Erythroblast (primary cell): Measurements from ENCODE around the gene MAP3K7CL.

Experiments
- GATA1 ChIP-seq: IDR thresholded peaks from 2 replicates; pipeline ENCODE4 v1.6.1; 2011; ENCODE audit warnings: low read depth, mild to moderate bottlenecking, control low read depth, low read length, moderate library complexity
- POLR2A ChIP-seq: IDR thresholded peaks from 2 replicates; pipeline ENCODE4 v1.6.1; 2011; ENCODE audit warnings: mild to moderate bottlenecking, low read length

DNA sequence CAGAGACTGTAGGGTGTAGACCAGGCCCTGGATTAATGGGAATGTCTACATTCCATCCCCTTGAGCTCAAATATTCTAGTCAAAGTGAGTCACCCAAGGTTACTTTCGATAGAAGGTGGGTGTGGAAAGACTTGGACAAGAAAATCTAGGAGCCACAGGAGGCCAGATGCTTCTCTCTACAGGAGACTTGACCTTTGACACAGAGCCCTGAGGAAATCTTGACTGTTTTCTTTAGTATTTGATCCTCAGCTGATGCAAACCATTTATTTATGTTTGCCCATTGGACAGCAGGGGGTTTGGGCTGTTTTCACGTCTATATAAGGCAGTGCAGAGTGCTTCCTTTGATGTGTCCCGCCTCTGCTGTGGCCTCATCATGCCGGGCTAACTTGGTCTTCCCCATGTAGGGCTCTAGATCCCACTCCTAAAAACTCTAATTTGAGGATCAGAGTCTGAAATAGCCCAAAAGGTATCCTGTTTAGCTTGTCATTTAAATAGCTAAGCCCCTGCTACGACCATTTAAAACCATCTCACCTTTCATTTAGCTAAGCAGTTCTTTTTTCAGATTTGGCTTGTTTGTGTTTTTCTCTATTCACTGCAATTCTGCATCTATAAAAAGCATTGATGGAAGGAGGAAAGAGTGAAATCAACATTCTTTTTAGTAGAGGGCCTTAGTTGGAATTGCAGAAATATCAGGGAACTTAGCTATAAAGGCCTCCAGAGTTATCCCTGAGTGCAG is 15.5 kb upstream of the MAP3K7CL start:
- TF ChIP-seq POLR2A (no peak), GATA1 (no peak)
